ENCODE measurements around the gene CACNG5.

CACNG5 gene

DNA sequence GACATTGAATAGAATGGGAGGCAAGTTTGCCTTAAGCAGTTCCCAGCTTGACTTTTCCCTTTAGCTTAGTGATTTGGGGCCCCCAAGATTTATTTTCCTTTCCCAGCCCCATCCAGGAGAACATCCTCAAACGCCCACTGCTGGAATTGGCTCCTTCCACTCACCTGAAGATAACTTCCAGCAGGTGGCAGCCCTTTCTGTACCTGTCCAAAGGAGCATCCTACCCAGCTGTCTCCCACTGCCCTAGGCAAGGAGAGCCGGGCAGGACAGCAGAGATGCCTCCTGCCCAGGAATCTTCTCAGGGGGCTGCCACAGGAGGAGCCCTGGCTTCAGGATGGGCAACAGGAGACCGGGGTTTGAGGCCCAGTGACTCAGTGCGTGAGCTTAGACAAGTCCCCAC lies 6.4 kb downstream of the CACNG5 start:
- DNase-seq, result no peak
- intact Hi-C loops (cut with DNase I; ENCODE audit: low total_unique reads), result no loop called here
- Histone ChIP-seq H3K27ac (no peak overlapping the region), H3K27me3 (peaks cover 0 to 33% of the 10 kb centered on the region in 2 donors), H3K4me3 (no peak overlapping the region), H3K4me1 (no peaks in the 10 kb centered on the region), H3K9me3 (no peaks in the 10 kb centered on the region), H3K36me3 (no peaks in the 10 kb centered on the region)
- TF ChIP-seq CTCF (IDR thresholded peaks at IDR 0.05), result no peak

- no peaks in the 10 kb centered on the region for H3K9me3 ChIP-seq
- no peak for DNase-seq
- no peak for TF ChIP-seq CTCF (IDR thresholded peaks at IDR 0.05)
- H3K4me3 ChIP-seq, result no peak overlapping the region
- no peaks in the 10 kb centered on the region for H3K36me3 ChIP-seq
- H3K27ac ChIP-seq, result no peak overlapping the region
- H3K4me1 ChIP-seq, result no peaks in the 10 kb centered on the region
- peaks cover 0 to 29% of the 10 kb centered on the region in 2 donors for H3K27me3 ChIP-seq
- intact Hi-C loops (cut with DNase I; ENCODE audit: low total_unique reads), result no loop called here
These were observed 6.8 kb downstream of the CACNG5 start for GRCh38 chr17:66841744-66842143.

DNA sequence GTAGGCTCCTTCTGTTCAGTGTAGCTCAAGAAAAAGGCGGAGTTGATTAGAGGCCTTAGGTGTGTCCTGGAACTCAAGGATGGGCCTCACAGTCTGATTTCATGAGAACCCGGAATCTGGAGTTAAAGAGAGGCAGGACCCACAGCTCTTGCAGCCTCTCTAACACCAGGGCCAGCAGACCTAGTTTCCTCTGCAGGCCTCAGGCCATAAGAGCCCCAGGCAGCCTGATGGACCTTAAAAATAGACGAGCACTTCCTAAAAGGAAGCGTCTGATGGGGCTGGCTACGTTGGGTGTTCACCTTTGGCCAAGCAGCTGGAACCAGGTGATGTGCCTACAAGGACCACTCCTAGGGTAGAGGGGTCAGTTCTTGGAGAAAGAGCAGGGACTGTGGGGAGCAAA lies 7.6 kb downstream of the CACNG5 start:
- no peak for DNase-seq
- Histone ChIP-seq H3K4me1 (no peaks in the 10 kb centered on the region), H3K27me3 (peaks cover 0 to 26% of the 10 kb centered on the region in 2 donors), H3K27ac (no peak overlapping the region), H3K4me3 (no peak overlapping the region), H3K9me3 (no peaks in the 10 kb centered on the region), H3K36me3 (no peaks in the 10 kb centered on the region)
- TF ChIP-seq CTCF (IDR thresholded peaks at IDR 0.05), result no peak
- intact Hi-C loops (cut with DNase I; ENCODE audit: low total_unique reads), result no loop called here

GRCh38 chr17:66842959-66843358 lies 8.0 kb downstream of the CACNG5 start:
- intact Hi-C loops (cut with DNase I; ENCODE audit: low total_unique reads), result no loop called here
- DNase-seq, result no peak
- H3K27me3 ChIP-seq, result peaks cover 0 to 26% of the 10 kb centered on the region in 2 donors
- no peak overlapping the region for H3K27ac ChIP-seq
- H3K4me3 ChIP-seq, result no peak overlapping the region
- no peaks in the 10 kb centered on the region for H3K36me3 ChIP-seq
- H3K9me3 ChIP-seq, result no peaks in the 10 kb centered on the region
- TF ChIP-seq CTCF (IDR thresholded peaks at IDR 0.05), result no peak
- H3K4me1 ChIP-seq, result no peaks in the 10 kb centered on the region

DNA sequence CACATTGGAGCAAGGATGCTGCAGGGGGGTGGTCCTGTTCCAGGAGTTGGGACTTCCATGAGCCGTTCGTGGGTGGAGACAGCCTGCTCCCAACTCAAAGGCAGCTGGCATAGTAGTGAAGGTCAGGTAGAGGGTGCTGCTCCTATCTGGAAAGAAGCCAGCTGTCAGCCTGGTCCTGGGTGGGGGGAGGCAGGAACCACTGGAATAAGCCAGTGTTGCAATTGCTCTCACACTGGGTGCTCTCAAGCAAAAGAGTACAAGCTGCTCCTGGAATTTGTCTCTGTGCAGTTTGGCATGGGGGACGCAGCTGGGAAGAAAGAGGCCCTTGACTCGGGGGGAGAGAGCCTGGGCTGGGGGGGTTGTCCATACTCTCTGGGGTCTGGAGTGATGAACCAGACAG lies 8.7 kb downstream of the CACNG5 start:
- no peak overlapping the region for H3K4me3 ChIP-seq
- no peak for DNase-seq
- TF ChIP-seq CTCF (IDR thresholded peaks at IDR 0.05), result no peak
- no peaks in the 10 kb centered on the region for H3K36me3 ChIP-seq
- no peaks in the 10 kb centered on the region for H3K4me1 ChIP-seq
- H3K27ac ChIP-seq, result no peak overlapping the region
- peaks cover 0 to 26% of the 10 kb centered on the region in 2 donors for H3K27me3 ChIP-seq
- intact Hi-C loops (cut with DNase I; ENCODE audit: low total_unique reads), result no loop called here
- H3K9me3 ChIP-seq, result no peaks in the 10 kb centered on the region

DNA sequence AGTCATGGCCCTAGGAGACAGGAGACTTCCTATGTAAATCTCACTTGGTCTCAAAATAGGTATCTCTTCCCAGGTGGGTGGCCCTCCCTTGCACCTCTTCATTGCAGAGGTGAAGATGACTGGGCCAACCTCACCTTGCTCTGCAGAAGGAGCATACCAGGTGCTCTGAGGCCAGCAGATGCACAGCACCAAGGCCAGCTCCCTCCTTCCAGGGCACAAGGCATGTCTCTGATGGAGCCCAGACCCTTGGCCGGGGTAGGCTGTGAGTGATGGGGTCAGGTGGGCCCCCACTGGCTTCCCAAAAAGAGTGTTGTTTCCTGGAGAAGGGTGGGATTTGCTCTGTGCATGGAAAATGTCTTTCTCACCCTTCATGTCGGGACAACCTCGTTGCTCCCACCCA lies 12.8 kb downstream of the CACNG5 start:
- no peaks in the 10 kb centered on the region for H3K9me3 ChIP-seq
- H3K4me3 ChIP-seq, result no peak overlapping the region
- no peak for TF ChIP-seq CTCF (IDR thresholded peaks at IDR 0.05)
- DNase-seq, result no peak
- intact Hi-C loops (cut with DNase I; ENCODE audit: low total_unique reads), result no loop called here
- no peaks in the 10 kb centered on the region for H3K36me3 ChIP-seq
- H3K27ac ChIP-seq, result no peak overlapping the region
- H3K4me1 ChIP-seq, result peaks cover 0 to 14% (median 8%) of the 10 kb centered on the region in 4 donors
- H3K27me3 ChIP-seq, result peaks cover 0 to 5% of the 10 kb centered on the region in 2 donors
